Hematopoietic multipotent progenitor cell treated with erythropoietin and hydrocortisone succinate and interleukin-3 and kit ligand, for 17 days (in vitro differentiated cells): ENCODE data around the gene PRSS22.
A peak's percentile ranks its signal among the peaks of the same experiment; 100 is the strongest.

Experiments used
- DNase-seq: peaks from one replicate; pipeline ENCODE4 v3.0.0-alpha.2; 2015; ENCODE audit warnings: low spot score

Gene PRSS22, protein sequence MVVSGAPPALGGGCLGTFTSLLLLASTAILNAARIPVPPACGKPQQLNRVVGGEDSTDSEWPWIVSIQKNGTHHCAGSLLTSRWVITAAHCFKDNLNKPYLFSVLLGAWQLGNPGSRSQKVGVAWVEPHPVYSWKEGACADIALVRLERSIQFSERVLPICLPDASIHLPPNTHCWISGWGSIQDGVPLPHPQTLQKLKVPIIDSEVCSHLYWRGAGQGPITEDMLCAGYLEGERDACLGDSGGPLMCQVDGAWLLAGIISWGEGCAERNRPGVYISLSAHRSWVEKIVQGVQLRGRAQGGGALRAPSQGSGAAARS

DNA sequence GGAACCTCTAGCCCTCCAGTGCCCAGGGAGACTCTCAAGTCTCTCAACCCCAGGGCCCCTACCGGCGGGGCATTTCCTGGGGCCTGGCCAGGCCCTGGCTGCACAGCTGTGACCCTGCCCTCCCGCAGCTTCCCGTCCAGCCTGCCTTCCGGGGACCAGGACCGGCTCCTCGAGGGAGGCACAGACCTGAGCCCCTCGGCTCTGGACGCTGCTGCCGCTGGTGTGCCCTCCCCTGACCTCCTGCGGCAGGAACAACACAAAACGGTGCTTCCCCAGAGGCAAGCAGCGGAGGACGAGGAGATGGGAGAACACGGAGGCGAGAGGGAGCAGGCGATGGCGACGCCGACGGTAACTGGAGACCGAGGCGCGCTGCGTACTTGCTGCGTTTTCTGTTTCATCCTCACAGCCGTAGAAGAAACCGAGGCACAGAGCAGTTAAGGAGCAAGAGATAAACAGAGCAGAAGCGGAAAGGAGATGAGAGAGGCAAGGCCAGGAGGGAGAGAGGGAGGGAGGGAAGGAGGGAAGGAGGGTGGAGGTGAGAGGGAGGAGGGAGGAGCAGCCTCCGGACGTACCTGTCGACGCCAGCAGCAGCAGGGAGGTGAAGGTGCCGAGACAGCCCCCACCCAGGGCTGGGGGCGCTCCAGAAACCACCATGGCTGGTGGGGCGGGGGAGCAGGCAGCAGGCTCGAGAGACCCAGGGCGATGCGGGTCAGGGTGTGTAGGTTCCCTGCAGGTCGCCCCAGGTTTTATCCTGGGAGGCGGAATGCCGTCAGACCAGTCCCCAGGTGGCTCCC, at the start of gene PRSS22:
TSS of gene PRSS22 (minus strand) at position 720 of the 794 bp plus-strand sequence. CDS start at position 654, 66 bp downstream.
- DNase-seq = no peak

DNA sequence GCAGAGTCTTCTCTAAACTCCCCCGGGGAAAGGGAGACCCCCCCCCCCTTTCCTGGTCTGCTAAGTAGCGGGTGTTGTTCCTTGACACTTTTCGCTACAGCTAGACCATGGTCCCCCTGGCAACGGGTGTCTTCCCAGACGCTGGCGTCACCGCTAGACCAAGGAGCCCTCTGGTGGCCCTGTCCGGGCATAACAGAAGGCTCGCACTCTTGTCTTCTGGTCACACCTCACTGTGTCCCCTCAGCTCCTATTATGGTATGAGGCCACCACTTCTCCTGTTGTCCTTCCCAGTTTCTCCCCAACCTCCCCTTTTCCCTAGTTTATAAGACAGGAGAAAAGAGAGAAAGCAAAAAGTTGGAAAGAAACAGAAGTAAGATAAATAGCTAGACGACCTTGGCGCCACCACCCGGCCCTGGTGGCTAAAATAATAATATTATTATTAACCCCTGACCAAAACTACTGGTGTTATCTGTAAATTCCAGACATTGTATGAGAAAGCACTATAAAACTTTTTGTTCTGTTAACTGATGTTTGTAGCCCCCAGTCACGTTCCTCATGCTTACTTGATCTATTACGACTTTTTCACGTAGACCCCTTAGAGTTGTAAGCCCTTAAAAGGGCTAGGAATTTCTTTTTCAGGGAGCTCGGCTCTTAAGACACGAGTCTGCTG, 49.2 kb upstream of the PRSS22 start:
- peak; percentile 56 for DNase-seq

DNA sequence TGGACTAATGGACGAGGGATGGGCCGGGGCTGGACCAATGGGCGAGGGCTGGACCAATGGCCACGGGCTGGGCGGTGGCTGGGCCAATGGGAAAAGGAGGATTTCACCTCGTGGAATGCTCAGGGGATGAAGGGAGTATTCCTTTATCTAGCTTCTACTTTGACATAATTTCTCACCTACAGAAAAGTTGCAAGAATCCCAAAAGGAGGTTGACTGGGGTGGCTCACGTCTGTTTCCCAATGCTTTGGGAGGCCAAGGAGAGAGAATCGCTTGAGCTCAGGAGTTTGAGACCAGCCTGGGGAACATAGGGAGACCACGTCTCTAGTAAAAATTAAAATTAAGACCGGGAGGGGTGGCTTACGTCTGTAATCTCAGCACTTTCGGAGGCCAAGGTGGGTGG, 48.0 kb upstream of the PRSS22 start:
- DNase-seq = no peak

DNA sequence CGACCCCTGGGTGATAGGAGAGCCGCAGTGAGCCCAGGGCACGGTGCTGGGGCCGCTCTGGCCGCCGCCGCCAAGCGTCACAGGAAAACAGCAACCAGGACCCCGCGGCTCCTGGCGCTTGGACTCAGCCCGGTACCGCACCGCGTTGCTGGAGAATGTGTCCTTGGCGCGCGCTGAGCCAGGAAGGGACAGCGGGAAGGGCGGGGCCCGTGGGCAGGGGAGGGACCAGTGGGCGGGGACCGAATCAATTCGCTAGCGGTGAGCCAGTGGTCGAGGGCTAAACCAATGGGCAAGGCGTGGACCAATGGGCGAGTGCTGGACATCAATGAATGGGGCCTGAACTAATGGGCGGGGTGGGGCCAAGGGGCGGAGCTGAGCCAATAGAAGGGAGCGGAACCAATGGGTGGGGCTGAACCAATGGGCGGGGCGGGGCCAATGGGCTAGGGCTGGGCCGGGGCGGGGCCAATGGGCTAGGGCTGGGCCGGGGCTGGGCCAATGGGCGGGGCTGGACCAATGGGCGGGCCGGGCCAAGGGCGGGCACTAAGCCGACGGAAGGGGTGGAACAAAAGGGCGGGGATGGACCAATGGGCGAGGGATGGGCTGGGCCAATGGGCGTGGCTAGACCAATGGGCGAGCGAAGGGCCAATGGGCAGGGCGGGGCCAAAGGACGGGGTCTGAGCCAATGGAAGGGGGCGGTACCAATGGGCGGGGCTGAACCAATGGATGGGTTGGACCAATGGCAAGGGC, 47.4 kb upstream of the PRSS22 start:
- peak; percentile 98 for DNase-seq

DNA sequence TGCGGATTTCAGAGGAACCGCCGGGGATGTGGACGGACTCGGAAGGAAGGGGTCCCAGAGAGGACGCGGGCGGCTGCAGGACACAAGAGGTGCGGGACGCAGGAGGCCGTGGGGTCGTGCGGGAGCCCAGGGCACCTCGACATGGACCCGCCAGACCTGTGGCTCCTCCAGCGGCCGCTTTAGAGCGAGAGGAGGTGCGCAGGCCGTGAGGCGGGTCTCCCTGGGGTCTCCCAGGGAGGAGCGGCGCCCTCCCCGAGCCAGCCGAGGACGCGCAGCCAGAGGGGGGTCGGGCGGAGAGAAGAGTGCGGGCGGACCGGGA, 46.9 kb upstream of the PRSS22 start:
- DNase-seq = no peak

DNA sequence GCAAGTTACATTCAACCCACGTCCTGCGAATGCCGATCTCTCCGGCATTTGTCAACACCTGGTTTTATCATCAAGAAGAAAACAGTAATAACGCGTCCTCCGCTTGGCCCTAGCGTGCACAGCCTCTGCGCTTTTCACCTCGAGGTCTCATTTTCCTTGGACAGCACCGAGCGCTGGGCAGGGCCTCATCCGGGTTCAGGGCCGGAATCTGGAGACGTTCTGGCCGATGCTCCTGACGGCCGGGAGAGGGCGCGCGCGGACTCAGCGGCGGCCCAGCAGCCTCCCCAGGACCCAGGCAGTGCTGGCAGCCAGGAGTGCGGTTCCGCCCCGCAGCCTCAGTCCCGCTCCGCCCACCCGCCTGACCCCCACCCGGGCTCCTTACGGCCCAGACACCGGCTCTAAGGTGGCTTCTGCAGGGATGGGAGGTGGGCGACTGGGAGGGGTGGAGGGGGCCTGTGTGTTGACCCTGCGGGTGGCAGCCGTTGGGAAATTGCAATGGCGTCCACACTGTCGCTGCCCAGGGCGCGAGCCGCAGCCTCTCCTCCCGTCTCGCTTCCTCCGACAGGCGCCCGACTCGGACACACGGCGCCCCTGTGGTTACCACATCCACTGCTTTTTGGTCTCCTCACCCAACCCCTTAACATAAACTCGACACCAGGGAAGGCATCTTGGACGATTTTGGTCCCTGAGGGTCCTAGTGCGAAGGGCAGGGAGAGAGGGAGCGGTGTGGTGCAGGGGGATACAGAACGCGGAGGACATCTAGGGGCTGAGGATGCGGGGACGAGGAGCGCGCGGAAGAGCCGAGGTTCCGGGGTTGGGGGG, 46.3 kb upstream of the PRSS22 start:
- DNase-seq = peak; percentile 84

DNA sequence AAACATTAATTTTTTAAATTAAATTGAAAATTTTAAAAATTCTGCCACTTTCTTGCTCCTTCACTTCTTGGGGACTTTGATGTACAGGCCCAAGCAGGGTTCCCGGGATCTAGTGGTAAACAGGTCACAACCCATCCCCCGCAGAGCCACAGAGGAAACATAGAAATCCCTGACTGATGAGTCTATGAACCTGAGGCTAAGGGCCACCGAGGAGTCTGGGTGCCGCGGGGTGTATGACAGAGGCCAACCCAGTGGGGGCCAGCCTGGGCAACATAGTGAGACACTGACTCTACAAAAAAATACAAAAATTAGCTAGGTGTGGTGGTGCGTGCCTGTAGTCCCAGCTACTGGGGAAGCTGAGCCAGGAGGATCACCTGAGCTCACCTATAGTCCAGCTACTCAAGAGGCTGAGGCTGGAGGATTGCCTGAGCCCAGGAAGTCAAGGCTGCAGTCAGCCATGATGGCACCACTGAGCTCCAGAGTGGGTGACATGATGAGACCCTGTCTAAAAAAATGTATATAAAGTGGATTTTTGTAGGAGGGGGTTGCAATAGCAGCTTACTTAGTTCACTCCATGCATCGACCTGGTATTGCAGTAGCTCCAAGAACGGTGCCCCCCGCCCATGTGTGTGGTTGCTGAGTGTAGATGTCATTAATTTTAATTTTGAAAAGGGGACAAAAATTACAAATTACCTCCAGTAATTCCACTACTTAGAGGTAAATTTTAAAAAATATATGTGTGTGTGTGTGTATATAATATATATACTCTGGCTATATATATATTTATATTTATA, 44.6 kb upstream of the PRSS22 start:
- DNase-seq = no peak

DNA sequence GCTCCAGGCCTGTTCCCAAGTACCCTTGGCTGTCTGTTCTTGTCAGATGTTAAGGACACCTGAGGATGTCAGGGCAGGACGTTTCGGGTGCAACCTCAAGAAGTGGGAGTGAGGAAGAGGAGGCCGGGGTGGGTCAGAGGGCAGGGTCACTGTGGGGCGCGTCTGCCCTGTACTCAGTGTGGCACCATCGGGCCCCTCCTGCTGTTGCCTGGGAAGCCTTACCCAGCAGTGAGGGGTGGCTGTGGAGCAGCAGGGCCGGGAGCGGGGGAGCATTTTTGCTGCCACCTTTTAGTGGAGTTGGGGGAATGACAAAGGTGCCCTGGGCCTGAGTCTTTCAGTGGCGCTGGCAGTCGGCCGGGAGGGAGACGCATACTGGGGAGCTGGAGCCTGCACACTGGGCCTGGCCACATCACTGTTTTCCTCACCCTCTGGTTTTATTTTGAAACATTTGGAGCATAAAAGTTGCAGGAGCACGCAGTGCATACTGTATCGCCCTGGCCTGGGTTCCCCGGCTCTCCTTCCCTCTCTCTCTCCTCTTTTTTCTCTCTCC, 42.6 kb upstream of the PRSS22 start:
- no peak for DNase-seq

DNA sequence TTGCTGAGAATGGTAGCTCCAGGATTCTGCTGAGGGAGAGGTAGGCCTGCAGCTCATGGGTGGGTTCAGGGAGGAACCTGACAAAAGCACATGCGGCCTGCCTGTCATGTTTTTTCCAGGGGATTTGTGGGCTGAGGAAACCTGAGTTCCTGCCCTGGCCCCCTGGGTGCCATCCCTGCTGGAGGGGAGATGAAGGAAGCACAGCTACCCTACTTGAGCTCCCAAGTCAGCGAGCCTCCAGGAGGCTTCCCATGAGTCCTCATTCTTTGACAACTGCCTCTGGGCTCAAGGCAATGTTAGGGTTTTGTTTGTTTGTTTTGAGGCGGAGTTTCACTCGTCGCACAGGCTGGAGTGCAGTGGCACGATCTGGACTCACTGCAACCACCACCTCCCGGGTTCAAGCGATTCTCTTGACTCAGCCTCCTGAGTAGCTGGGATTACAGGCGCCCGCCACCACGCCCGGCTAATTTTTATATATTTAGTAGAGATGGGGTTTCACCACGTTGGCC, 41.6 kb upstream of the PRSS22 start:
- no peak for DNase-seq

DNA sequence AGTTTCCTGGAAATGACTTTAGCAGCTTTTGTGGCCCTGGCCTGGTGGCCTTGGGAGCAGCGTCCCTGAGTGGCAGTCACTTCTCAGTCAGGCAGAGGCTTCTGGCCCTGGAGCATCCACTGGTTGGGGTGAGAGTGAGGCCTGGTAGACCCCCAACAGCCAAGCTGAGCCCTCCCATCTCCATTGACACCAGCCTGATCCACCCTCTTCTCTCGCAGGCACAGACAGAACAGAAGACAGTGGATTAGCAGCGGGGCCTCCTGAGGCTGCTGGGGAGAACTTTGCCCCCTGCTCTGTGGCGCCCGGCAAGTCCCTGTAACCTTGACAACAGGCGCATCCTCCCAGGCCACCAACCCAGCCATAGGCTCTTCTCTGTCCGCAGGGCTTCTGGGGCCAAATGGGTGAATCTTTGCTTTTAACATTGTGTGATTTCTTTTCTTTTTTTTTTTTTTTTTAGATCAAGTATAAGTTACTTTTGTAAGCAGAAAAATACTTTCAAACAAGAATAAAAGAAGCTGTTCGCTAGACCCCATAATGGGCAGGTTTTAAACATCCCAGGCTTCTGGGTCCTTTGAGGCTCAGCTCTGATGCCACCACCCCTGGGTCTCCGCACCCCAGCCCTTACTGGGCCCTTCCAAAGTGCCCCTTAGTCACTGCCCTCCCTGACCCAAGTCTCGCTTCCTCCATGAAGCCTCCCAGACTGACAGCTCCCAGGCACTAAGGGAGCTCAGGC, 41.0 kb upstream of the PRSS22 start:
- DNase-seq = no peak

DNA sequence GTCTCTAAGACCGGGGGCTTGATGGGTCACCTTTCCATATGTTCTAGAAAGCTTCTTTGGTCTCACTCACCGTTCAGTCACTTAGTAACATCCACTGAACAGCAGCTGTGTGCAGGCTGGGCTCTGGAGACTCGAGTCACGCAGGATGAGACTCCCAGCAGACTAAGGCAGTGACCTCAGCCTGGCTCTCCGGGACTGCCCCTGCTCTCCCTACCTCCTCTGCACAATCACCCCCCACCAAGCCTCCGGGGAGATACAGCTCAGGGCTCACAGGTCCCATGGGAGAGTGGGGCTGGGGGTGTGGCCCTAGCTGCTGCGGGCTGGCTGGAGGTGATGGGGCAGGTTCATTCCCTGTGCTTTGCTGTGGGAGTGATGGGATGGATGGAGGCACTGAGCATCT, 39.1 kb upstream of the PRSS22 start:
- DNase-seq = no peak

DNA sequence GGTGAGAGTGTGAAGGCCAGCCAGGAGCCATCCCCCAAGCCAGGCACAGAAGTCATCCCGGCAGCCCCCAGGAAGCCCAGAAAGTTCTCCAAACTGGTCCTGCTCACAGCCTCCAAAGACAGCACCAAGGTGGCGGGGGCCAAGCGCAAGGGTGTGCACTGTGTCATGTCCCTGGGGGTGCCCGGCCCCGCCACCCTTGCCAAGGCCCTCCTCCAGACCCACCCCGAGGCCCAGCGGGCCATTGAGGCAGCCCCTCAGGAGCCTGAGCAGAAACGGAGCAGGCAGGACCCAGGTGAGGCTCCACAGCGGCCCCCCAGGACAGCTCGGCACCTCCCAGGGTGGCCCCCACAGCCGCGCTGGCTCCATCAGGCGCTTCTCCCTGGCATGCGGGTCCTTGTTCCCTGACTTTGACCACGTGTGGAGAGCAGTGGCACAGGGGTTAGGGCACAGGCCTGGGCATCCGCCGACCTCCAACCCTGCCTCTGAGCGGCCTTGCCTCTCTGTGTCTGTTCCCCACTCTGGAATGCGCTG, 38.6 kb upstream of the PRSS22 start:
- DNase-seq = no peak

DNA sequence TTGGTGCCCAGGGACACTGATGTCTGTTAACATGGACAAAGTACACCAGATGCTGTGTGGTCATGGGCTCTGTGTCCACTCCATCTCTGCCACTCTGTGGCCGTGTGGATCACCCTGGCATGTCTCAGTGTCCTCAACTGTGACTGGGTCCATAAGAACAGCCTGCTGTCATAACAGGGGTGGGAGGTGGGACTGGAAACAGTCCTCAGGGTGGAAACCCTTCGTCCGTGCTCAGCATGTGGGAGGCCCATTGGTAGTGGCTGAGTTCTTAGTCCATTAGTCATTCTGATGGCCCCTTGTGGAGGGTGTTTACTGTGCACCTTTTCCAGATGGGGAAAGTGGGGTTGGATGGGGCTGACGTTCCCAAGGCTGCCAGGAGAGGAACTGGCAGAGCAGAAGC, 37.8 kb upstream of the PRSS22 start:
- DNase-seq = no peak

DNA sequence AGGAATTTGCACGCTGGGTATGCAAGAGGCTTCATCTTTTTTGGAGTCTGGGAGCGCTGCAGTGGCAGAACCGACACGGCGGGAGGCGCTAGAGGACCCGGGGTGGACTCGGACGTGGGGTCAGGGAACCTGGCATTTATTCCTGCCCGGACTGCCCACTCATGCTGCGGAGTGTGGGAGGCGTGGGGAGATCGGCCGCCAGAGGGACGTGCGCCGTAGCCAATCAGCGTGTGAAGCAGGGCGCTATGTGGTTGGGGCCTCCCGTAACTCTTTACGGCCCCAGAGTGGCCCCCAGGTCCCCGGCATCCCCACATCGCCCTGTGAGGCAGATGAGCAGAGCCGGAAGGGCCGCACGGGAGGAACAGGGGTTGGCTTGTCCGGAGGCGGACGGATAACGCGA, 36.3 kb upstream of the PRSS22 start:
- DNase-seq = no peak

DNA sequence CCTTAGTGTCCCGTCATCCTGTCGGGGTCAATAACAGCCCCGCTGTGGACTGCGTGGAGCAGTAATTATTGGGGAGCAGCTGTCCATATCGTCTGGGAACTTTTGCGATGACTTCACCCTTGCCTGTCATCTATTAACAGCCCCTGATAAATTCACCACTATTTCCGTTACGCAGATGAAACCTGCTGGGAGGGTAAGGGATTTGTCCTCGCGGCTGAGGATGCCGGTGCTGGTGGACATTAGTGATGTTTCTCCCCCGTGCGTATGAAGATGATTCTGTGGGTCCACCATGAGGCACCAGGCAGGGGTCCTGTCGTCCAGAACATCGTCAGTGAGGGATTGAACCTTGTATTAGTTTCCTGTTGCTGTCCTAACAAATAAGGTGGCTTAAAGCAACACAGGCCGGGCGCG, 26.1 kb upstream of the PRSS22 start:
- no peak for DNase-seq

DNA sequence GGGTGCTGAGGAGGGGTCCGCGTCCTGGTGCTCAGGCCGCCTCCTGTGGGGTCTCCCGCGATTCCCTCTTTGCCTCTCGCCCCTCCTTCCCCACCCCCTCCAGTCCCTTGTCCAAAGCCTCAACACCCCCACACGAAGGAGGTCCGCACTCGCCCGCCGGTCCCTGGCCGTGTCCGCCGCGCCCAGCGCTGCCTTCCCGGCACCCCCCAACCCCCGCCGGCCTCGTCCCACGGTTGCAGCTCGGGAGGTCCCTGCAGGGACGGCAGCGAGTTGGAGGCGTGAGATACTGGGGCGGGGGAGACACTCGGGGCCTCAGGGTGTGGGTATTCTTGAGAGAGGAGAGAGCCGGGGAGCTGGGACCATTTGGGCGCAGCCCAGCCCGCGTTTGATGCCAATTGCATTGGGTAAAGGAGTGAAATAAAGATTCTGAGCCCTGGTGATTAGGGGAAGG, 25.5 kb upstream of the PRSS22 start:
- no peak for DNase-seq

DNA sequence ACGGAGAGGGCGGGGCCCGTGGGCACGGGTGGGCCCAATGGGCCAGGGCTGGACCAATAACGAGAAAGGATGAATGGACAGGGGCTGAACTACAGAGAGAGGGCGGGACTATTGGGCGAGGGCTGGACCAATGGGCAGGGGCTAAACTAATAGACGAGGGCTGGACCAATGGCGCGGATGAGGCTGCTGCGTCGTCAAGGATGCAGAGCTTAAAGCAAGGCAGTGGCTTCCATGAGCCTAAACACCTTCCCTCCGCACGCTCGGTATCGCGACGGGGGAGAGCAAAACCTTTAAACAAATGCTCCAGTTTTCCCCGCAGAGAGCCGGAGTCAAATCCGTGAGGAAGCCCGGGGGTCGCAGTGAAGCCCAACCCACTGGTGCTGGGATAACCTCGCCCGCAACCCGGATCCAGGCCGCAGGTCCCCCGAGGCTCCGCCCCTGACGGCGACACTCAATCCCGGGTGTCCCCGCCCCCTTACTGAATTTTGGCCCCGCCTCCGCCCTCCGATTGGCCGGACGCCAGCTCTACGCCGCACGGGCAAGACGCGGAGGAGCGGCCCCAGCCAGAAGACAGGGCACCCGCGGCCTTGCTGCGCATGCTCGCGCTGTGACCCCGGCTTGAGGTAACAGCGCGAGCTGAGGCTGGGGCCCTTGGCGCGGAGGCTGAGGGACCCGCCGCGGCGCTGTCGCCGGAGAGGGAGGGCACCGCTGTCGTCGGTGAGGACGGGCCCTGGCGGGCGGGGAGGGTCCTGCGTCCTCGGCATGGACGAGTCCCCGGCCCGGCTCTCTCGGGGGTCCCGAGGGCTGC, 24.9 kb upstream of the PRSS22 start, which contains the start of gene FLYWCH2:
TSS of gene FLYWCH2 (plus strand) at position 566 of the 808 bp plus-strand sequence. CDS start 13,235 bp downstream, outside the sequence.
- peak; percentile 95 for DNase-seq
